HT-29 (cell line): Measurements from ENCODE around the gene ZIC4. TPM values are rescaled to one million over a fixed set of nuclear protein-coding genes. Genes with fewer than 3 reads are reported as not detected.

Experiments used
- DNase-seq: peaks from one replicate; pipeline ENCODE4 v3.0.0-alpha.2; 2015; ENCODE audit warnings: low spot score
- total RNA-seq: library from RNA; depleted of rRNA; stranded (reverse); fragments of >200 nt; shearing (Covaris generic); gene quantifications from 2 replicates; pipeline ENCODE4 v1.2.3, GENCODE V29; 2014; rRNA removed

Gene ZIC4
- total RNA-seq: not detected in 2 replicates

DNA sequence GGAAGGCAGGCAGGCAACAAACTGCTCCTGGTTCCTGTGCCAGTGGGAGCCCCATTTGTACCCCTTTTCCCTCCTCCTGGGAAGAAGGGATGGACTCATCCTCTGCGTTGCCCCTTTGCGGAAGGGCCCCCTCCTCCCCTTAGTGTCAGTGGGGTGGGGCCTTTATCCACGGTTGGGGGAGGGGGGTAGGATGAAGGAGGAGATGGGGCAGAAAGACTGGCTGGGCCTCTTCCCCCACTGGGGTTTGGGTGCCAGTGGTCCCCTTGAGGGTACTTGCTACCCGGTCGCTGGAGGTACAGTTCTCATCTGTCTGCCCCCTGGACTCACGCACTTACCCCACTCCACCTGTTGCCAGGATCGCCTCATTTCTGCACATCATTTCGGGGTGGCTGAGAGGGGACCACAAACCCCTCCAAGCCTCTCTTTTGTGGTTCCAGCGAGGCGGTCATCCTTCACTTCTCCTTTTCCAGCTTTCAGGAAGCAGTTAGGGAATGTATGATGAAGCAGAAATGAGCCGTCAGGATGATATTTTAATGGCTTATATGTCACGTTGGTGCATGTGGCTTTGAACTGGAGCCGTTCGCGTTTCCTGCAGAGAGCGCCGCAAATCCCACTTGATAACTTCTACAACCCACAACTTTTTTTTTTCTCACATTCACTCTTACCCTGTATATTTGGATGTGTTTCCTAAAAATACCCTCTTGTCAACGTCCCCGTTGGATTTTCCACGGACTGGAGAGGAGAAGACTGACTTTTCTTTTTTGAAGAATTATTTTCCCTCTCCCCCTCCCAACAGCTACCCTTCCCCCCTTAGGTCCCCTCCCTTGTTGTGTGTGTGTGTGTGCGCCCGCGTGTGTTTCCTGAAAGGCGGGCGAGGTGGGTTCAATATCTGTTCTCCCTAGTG lies at the start of gene ZIC4:
Gene ZIC4, minus strand, starts transcription at position 516 of the 904 bp plus-strand sequence. CDS start 3,746 bp downstream, outside the sequence.
- no peak for DNase-seq

DNA sequence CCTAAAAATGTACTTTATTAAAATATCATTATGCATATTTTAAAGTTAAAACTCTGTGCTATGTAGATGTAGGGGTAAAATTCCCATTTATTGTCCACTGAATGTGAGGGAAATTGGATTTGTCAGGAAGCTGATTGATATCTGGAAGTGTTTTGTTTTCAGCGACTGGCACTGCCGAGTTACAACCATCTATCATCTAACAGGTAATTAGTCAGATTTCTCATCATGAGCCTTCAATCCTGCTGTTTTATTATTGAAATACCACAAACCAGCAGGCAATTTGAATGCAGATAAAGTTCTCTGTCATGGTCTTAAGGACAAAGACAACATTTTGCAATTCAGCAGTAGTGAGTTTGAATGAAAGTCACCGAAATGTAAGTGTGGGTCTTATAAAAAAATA lies 43.3 kb upstream of the ZIC4 start:
- DNase-seq: no peak

DNA sequence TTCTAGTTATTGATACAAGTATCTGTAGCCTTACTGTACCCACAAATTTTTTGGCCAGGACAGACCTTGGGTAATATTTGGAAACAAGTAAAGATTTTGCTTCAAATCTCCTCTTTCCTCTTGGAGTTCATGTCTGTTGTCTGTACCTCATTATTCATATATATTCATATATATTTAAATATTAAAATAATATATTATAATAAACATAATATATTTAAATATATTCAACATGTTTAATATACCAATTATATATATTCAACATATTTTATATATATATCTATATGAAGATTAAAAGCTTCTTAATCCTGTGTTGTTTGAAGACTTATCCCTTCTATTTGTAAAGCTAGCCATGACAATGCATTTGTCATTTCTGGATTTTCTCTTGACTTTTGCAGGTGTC lies 40.9 kb upstream of the ZIC4 start:
- no peak for DNase-seq

DNA sequence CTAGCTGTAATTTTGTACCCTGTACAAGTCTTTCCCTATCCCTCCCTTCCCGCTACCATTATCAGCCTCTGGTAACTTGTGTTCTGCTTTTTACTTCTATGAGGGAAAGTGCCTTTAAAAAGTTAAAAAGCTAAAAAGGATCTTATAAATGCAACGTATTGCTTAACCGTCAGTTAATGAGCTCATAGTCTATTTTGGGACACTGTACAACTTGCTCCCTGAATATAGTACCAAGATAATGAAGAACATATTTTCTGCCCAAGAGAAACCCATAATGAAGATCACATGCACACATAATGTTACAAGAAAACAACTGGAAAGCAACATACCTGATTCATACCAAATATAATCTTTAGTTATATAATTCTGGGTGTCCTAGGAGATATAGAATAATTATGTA lies 25.4 kb upstream of the ZIC4 start:
- DNase-seq: no peak

DNA sequence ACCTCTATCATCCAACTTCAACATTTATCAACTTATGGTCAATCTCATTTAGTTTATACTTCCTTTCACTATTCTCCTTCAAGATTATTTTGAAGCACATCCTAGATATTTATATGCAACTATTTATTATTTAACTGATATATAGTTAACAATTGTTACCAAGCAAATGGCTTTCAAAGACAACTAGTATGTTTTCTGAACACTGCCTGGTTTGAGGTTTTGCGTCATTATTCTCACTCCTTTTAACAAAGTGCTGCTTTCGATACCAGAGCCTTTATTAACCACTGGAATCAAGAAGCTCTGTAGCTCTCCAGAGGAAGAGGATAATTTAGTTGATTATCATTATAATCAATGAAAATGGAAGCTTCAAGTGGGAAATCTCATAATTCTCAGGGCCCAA lies 22.4 kb upstream of the ZIC4 start:
- DNase-seq: no peak

DNA sequence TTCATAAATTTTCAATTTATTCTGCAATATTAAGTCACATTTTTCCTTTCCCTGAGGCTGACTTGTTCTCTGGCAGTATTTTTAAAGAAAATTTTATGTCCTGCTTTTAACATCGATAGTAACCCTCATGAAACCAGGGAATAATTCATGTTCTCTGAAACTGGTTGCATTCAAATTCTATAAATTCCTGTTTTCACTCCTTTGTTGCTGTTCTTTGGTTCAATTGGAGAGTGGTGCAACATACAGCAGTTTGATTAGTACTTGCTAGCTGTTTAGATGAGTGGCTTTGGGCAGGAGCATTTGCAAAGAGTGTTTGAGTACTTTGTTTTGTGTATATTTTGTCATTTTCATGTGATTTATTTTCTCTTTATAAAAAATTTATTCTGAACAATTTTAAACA lies 22.0 kb upstream of the ZIC4 start:
- DNase-seq: no peak

DNA sequence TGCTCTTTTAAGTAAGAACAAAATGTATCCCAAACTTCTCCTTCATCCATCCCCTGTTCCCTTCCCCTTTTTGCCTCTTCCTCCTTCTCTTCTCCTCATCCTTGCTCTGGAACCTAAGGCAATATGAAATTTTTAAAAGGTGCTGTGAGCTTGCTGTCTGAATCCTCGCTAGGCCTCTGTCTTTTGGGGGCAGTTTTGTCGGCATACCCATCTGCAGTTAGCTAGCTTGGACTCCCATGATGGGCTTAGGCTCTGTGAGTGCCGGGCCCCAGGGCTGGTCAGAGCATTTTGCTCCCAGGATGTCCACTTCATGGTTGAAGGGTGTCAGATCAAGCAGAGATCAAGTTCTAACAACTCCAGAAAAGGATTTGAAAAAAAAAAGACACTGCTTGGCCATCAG lies 21.4 kb upstream of the ZIC4 start:
- no peak for DNase-seq

DNA sequence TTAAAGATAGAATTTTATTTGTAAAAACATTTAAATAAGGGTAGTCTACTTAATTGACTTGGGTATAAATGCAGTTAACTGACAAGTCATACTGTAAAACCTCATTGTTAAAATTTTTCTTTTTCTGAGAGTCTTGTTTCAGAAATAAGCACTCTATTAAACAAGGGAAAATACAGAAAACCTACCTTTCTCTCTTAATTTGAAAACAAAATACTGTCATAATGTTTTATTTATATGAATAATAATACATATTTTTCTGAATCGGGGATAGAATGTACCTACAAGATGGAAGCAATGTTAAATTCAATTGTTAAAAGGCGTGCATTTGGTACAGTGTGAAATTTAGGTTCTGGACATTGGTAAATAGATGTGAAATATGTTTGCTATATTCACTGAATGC lies 20.6 kb upstream of the ZIC4 start:
- no peak for DNase-seq

DNA sequence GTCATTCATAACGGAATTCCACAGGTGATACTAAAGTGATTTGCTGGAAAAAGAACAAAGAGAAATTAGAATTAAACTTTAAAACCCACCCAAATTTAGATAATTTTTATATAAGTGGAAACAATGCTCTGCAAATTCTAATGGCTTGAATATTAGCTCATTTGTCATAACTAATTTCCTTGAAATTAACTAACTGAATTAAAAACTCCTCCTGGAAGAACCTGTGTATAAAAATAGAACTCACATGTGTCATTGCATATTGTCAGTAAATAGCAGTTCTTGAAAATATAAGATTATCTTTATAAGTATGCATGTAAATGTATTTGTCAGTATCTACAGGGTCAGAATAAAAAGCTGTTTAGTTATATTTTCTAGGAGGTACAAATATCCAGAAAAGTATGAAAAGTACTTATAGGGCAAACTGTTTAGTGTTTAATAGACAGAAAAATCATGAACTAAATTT lies 19.1 kb upstream of the ZIC4 start:
- no peak for DNase-seq

DNA sequence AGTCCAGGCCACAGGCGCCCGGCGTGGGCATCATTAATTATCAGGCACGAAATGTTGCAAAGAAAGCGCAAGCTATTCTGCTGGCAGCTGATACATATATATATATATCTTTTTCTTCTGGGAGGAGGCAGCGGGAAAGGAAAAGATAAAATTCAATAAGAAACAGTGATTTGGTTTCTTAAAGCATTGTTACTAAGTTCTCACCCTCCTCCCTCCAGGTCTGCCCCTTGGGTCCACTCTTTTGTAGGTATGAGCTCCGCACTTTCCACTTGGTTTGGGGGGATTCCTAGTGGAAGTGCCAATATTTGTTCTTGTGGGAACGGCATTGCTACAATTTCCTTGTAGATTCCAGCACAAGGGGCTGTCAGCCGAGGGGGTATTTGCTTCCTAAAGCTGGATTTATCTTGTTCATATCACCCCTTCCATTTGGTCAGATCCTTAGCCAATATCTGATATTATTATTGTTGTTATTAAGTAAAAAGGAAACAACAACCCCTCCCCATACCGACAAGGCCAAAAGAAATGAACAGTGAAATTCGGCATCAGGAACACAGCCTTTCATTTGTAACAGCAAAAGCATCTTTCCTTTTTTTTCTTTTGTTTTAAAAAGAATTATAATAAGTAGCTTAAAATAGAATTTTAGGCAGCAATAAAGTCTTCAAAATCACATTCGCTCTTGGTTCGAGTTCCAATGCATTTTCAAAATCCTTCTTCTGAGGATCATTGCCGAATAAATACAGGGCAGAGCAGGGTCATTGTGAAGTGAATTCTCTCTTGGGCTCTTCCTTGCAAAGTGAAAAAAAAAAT lies 18.4 kb upstream of the ZIC4 start:
- DNase-seq: no peak

DNA sequence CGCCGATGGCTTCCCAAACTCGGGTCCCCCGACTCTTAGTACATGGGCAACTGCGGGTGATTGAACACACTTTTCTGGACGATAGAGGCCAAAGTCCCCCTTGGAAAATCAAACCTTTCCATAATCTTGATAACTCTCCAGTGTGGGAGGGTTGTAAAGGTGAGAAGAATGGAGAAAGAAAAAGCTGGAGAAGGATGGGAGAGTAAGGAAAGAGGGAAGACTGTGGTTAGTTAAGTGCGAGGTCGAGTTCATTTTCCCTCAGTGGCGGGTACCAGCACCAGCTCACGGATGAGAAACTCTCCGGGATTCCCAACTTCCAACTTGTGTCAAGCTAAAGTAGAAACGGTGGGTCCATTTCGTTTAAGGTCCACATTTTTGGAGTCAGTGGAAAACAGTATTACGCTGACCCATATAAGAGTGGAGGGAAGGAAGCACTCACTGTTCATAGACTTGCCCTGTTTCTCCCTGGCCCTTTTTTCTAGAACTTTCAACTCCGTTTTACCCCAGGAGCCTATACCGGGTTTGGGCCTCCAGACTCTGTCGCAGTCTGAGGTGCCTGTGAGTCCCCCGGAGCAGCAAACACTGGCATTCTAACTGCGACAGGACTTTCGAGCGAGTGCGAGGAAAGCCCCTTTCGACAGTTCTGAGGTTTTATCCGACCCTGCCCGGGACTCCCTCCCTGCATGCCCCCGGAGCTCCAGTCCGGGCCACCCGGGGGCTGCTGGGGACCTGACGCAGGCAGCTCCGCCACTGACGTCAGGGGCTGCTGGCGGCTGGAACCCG lies 17.6 kb upstream of the ZIC4 start:
- no peak for DNase-seq

DNA sequence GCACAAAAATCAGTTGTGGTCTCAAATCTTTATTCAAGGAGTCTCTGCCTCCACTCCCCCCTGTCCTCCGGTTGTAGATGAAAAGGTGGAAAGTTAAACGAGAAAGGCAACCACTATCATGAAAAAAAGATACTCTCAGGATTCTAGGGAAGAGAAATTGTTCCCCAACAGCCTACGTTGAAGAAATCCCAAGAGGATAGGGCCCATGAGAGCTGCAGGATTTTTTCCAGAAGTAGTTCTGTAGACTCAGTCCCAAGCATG lies 17.1 kb upstream of the ZIC4 start:
- no peak for DNase-seq

DNA sequence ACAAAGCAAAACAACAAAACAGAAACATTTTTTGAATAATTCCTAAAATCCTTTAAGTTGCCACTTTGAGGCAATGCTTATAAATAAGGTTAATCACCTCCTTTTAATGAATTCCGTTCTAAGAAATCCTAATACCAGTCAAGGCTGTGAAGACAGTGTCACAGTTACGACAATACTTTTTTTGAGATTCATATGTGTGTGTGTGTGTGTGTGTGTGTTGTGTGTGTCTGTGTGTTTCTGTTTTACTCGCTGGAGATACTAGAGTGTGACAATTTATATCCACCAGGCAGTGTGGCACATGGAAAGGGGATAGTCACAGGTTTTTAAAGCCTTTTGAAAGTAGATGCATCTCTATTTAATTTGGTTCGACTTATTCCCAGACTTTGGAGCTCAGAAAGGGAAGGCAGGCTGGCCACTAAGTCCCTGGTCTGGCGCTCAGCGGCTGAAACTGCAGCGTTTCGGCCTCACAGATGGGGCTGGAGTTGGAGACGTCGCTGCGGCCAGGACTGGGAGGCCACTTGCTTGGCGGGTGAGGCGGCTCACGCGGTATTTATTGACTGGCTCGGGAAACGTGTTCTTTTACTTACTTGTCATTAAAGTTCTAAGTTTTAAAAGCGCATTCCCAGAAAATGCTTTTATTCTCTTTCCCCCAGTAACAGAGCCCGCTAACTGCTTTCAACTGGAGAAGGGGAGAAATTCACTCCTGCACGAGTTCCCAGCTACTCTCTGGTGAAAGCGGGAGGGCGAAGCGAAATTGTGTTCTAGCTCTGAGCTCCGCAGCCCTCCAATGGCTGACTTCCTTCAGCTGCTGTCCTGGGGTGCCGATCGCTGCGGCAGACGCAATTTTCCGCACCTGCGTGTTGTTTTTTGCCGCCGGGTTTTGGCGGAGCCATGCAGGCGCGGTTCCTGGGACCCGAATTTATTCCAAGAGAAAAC lies 16.5 kb upstream of the ZIC4 start:
- DNase-seq: no peak

DNA sequence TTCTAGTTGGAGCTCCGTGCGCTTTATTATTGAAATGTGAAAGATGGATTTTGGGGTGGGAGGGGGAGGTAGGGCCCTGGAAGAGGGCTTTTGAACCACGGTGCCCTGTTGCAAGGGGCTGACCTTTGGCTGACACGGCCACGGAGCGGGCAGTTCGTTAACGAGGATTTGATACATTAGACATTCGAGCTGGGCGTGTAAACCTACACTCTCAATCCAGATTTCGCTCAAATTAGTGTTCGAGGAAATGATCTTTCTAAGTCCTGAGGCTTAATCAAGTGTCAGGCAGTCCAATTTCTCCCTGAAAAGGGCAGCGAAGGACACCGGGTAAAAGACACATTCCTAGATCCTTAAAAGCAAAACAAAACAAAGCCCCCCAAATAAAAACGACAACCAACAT lies 15.9 kb upstream of the ZIC4 start:
- no peak for DNase-seq

DNA sequence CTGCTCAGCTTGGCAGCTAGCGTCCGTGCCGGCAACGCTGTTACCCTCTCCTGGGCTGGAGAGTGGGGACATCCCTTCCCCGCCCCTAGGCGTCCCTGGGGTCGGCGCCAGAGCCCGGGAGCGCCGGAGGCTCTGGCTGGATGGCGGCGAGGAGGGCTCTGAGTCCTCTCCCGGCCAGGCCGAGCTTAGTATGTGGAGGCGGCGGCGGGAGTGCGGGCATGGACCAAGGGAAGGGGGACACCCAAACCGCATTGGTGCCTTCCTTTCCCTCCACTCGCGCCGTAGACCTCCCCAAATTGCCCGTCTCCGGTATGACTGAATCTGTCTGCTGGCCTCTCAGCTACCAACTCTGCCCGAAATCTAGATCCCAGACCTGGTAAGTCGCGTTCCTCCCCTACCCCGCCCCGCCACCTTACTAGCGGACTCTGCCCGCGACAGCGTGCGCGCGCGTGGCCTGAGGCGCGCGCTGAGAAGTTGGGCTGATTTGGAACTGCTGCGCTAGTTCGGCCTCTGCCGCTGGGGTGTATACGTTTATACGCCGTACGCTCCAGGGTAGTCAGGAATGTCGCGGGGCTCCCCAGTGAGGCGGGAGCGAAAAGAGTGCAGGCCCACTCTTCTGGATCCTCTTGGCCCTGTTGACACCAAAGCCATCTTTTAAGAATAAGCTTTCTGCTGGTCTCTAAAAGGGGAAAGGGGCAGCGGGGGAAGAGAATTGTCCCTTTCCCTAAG lies 15.0 kb upstream of the ZIC4 start:
- no peak for DNase-seq

DNA sequence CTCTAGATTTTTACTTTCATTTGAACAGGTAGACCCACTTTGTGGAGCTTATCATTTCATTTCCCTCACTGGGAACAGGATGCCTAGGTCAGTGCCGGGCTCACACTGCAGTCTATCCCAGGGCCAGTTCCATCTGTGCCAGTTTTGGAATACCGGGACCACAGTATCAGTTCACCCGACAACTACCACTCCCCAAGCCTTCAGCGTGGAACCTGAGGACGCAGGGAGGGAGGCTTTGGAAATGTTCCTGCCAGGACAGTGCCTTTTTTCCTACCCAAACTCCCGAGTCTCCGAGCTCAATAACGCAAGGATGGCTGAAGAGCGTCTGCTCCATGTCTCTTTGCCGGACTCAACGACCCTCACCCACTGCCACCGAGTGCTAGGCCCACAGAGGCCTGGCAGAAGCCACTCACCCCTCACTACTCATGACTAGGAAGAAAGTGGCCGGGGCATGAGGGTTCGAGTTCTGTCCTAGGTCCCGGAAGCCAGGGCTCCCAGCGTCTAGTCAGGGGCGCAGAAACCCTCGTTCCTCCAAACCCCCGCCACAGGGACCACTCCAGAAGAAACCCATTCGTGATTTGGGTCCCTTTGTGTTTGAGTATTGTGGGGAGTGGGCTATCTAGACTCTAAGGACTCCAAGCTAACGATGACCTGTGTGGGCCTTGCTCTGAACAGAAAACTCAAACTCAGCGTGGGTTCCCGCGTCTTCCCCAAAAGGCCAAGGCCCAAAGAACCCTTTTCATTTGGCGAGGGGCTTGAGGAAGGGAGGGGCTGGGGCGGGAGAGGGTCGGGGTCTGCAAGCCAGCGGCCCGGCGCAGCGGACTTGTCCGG lies 14.2 kb upstream of the ZIC4 start:
- no peak for DNase-seq

DNA sequence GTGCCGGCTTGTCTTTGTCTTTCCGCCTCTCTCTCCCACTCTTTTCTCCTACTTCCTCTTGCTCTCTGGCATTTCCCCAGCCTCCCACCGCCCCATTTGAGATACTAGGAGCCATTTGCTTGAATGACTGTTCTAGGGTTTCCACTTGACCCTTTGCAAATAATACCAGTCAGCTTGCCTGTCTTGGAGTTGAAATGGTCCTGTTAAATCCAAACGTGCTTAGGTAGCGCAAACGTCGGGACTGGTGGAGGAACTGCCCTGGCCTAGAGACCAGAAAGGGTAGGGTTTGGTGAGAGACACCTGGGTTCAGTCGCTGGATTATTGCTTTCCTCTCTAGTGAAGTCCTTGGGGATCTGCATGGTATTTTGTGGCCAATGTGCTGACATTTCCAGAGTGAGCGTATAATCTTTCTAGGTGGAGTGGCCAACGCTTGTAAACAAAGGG lies 13.5 kb upstream of the ZIC4 start:
- DNase-seq: no peak

DNA sequence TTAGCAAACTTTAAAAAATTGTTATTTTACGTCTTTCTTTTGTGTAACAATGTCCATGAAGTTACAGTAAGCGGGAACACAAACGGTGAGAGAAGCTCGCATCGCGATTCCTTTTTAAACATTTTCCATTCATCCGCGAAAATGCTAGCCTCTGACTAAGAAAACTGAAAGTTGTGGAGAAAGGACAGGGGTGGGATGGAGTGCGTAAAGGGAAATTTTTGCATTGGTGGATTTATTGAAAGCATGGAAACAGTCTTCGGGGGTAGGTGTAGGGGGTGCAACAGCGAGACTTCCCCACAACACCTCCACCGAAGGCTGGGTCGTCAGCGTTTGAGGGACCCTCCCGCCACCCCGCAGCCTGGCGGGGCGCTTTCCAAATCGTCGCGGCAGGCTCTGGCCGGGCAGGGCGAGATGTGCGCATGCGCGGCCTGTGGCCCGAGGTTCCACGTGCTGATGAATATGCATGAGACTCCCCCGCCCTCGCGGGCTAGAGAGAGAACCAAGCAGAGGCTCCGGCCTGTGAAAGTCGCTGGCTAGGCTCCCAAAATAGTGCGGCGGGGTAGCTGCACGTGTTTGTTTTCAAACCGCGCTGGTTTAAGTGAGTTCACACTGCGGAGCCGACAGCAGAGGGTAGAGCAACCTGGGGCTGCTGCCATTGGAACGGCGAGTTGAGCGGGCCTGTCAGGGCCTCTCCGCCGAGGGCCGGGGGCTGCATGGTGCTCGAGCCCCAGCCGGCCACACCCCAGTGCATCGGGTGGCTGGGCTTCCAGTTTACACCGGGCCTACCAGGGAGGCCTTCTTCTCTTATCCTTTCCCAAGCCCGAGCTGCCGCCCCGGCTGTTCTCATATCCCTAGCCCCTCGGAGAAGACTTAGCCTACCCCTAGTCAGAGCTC lies 12.7 kb upstream of the ZIC4 start:
- no peak for DNase-seq
